Measurements from ENCODE around the gene CFAP299.

GRCh38 chr4:80388284-80388607 is 52.7 kb downstream of the CFAP299 start:
- no peak for TF ChIP-seq CTCF (IDR thresholded peaks at IDR 0.05 in 2 of 3, conservative IDR thresholded peaks at IDR 0.05 in 1 of 3; ENCODE audit: borderline replicate concordance in 1 of 3, insufficient read depth in 1 of 3, low read depth in 2 of 3, low read length in 2 of 3)
- no peak for TF ChIP-seq POLR2AphosphoS5 (IDR thresholded peaks at IDR 0.05; ENCODE audit: low read depth, low read length)
- no peak for TF ChIP-seq CEBPB (IDR thresholded peaks at IDR 0.05; ENCODE audit: low read depth)
- no peak for TF ChIP-seq JUND (IDR thresholded peaks at IDR 0.05)
- TF ChIP-seq EZH2phosphoT487 (IDR thresholded peaks at IDR 0.05; ENCODE audit: borderline replicate concordance), result no peak
- no peak for TF ChIP-seq TCF7L2 (IDR thresholded peaks at IDR 0.05; ENCODE audit: borderline replicate concordance, extremely low read depth, insufficient read depth, insufficient read length)
- no peak for TF ChIP-seq POLR2A (IDR thresholded peaks at IDR 0.05; ENCODE audit: borderline replicate concordance, extremely low read depth, insufficient read depth, insufficient read length)
- TF ChIP-seq ZNF274 (IDR thresholded peaks at IDR 0.05; ENCODE audit: low read depth, low read length), result no peak
- TF ChIP-seq SP1 (IDR thresholded peaks at IDR 0.05; ENCODE audit: low read depth), result no peak
- no peak for TF ChIP-seq EZH2 (IDR thresholded peaks at IDR 0.05)
- TF ChIP-seq RAD21 (IDR thresholded peaks at IDR 0.05; ENCODE audit: low read depth), result no peak

All from HCT116 (cell line).